HG03575 (cell line): ENCODE results near the gene UBXN6.

Experiments
- ATAC-seq: cut with Tn5 transposase; IDR thresholded peaks from one replicate; pipeline ENCODE4 v1.9.1; 2021; ENCODE audit not compliant: unreplicated experiment, insufficient number of reproducible peaks, low FRiP score; ENCODE audit errors: extremely low read depth

Gene UBXN6

GRCh38 chr19:4471403-4472173 lies 14.0 kb upstream of the UBXN6 start:
- peak; percentile 75 for ATAC-seq

DNA sequence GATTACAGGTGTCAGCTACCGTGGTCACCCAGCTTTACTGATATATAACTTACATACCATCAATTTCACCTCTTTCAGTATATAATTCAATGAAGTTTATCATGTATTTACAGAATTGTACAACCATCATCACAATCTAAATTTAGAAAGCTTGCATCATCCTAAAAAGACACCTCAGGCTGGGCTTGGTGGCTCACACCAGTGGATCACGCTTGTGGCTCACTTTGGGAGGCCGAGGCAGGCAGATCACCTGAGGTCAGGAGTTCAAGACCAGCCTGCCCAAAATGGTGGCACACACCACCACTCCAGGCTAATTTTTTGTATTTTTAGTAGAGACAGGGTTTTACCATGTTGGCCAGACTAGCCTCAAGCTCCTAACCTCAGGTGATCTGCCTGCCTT lies 10.2 kb upstream of the UBXN6 start:
- ATAC-seq: no peak

DNA sequence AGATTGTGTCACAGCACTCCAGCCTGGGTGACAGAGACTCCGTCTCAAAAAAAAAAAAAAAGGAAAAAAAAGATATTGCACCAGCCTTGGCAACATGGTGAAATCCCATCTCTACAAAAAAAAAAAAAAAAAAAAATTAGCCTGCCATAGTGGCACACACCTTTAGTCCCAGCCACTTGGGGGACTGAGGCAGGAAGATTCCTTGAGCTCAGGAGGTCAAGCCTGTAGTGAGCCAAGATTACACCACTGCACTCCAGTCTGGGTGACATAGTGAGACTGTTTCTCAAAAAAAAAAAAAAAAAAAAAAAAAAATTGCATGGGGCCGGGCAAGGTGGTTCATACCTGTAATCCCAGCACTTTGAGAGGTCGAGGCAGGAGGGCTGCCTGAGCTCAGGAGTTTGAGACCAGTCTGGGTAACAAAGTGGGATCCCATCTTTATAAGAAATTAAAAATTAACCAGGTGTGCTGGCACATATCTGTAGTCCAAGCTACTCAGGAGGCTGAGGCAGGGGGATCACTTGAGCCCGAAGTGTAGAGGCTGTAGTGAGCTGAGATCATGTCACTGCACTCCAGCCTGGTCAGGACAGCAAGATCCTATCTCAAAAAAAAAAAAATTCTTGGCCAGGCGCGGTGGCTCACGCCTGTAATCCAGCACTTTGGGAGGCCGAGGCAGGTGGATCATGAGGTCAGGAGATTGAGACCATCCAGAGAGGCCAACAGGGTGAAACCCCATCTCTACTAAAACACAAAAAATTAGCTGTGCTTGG lies 7.4 kb upstream of the UBXN6 start:
- no peak for ATAC-seq

DNA sequence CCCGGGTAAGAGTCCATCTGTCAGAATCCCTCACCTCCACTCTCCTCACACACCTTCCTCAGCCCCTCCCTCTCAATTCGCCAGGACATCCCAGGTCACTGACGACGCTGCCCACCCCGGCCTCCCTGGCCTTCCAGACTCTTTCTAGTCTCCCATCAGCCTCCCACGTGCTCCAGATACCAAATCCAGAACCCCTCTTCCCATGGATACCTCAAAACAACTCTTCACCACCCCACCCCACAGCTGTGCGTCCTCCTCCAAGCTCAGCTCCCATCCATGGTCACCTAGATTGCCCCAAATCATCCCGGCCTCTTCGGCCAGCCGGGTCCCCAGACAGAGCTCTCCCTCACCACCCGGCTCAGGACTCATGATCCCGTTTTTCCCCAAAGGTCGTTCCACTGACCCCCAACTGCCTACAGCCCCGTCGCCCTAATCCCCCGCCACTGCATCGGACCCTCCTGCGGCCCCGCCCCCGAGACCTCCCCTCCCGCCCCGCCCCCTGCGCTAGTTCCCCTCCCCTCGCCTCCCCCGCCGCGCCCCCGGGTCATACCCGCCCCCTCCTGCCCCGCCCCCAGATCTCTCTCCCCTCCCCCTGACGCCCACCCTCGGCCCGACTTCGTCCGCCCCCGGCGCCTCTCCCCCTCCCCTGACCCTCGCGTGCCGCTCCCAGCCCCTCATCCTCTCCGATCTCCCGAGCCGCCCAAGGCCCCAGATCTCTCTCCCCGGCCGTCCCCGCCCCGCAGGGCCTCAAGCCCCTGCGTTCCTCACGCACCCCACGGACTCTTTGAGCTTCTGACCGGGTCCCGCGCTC lies 546 bp downstream of the UBXN6 start:
- ATAC-seq: no peak

DNA sequence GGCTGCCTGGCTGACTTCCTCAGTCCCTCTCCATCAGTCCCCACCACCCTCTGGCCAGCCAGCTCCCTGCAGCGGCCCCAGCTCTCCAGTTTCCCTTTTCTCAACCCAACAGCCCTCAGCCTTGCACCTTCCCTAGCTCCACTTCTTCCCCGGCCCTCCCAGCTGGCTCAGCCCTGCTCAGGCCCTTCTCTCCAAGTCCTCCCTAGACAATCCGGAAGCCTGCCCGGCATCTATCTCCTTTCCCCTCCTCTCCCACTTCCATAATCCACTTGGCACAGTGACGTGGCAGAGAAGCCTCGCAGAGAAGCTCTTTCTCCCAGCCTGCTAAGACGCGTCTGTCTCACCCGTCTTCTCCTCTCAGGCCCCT lies 1.1 kb downstream of the UBXN6 start:
- ATAC-seq: no peak

- no peak for ATAC-seq
Observed at GRCh38 chr19:4455719-4456475, 1.7 kb downstream of the UBXN6 start.

GRCh38 chr19:4454747-4455718 lies 2.6 kb downstream of the UBXN6 start:
- no peak for ATAC-seq

DNA sequence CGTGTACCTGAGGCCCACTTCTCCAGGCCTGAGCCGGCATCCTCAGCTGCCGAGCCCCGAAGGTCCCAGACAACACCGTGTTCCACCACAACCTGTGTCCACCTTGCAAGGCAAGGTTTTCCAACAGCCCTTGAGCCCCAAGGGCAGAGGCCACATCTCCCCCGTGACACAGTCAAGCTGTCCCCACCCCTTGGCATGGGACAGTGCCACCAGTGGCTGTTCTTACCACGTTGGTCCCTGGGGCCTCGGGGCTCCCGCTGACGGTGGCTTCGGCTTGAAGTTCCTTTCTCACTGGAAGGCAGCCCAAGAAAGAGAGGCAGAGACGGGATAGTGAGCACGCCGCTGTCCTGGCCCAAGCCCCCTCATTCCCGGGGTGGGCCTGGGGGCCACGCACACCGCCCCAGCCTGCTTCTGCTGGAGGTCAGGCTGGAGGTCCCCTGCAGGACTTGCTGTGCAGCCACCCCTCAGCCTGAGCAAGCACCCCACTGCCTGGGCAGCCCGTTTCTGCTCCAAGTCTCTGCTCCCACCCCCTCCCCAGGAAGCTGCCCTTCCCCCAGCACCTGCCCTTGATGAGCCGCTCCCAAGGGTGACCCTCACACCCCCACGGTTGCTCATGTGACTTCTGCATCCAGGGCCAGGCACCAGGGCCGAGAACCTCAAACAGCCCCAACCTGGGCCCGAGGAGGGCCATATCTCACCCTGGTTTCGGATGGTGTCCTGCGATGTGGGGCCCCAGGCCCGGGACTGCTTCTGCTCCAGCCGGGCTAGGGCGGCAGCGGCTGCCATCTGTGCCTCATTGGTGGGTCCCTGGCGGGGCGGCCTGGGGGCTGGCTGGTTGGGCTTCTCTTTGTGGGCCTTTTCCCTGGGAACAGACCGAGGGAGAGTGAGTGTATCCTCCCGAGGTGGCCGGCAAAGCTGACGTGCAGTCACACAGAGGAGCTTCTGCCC lies 4.1 kb downstream of the UBXN6 start:
- ATAC-seq: no peak

GRCh38 chr19:4452230-4452990 lies 5.2 kb downstream of the UBXN6 start:
- ATAC-seq: no peak

- no peak for ATAC-seq
Observed at GRCh38 chr19:4449639-4450028, 8.0 kb downstream of the UBXN6 start.

DNA sequence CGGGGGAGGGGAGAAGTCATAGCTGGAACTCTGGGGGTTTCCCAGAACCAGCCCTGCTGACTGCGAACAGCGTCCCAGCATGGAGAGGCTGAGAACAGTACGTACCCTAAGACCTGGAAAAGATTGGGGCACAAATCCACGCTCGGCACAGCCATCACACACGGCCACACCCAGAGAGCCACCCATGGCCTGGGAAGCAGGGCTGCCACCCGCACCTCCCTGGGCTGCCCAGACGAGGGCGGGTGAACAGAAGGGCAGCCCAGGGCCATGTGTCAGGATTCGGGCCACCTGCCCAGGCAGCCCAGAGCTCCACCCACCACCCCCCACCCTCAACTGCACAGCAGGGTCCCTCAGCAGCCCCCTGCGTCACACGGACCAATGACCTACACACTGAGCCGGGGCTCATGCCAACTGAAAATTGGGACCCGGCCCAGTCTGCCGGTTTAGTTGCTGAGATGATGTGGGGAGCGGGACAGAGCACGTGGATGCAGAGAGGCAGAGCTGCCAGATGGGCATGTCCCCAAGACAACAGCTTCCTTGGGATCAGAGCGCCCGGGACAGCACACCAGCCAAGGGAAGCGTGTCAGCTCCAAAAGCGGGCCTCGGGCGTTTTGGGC lies 8.5 kb downstream of the UBXN6 start:
- no peak for ATAC-seq

GRCh38 chr19:4448147-4448985 lies 9.2 kb downstream of the UBXN6 start:
- no peak for ATAC-seq

- no peak for ATAC-seq
Observed at GRCh38 chr19:4447327-4448146, 10.1 kb downstream of the UBXN6 start.

DNA sequence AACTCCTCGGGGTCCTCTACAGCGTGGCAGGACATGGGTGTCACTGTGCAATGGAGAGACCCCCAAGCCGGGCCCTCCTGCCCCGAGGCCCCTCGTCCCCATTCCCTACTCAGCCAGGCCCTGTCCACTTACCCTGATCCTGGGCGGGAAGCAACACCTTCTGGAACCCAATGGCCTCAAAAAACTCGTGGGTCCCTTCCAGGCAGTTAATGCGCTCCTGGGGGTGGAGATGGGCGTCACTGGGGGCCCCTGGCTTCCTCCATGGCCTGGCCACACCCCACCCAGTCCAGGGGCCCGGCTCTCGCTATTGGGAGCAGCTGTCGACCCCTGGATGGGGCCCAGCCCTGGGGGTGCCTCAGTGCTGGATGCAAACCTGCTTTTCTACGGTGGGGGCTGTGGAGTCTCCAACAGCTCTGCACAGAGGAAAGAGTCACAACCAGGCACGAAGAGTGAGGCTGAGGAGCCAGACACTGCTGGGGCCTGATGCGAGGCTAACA lies 10.8 kb downstream of the UBXN6 start:
- no peak for ATAC-seq
